Activated CD8-positive, alpha-beta T cell treated with anti-CD3 and anti-CD28 coated beads for 36 hours (primary cell): ENCODE measurements around the gene GRWD1. TPM values are rescaled to one million over a fixed set of nuclear protein-coding genes. Genes with fewer than 3 reads are reported as not detected.

Experiments used
- ATAC-seq: fragments of 200-7000 bp; cut with Tn5 transposase; one replicate; pipeline ENCODE4 v1.10.0; 2021; ENCODE audit warnings: mild to moderate bottlenecking, moderate library complexity
- CTCF ChIA-PET: fragments of 350-600 bp; sonication (Branson Sonifier 250); formaldehyde crosslinking; loops from one replicate; lab custom pipeline; 2021; ENCODE audit warnings: antibody characterized with exemption; lab: Charles Lee
- POLR2A ChIA-PET: fragments of 350-600 bp; sonication (Branson Sonifier 250); formaldehyde crosslinking; loops from one replicate; lab custom pipeline; 2021; ENCODE audit warnings: antibody characterized with exemption; lab: Charles Lee
- DNase-seq: peaks from one replicate; pipeline ENCODE4 v3.0.0-alpha.2; 2020
- H3K27ac Mint-ChIP-seq: one replicate; pipeline ENCODE4 v1.8.0; 2021; ENCODE audit warnings: mild to moderate bottlenecking, mixed read lengths
- H3K27me3 Mint-ChIP-seq: one replicate; pipeline ENCODE4 v1.8.0; 2021; ENCODE audit warnings: mixed read lengths
- H3K36me3 Mint-ChIP-seq: one replicate; pipeline ENCODE4 v1.8.0; 2021; ENCODE audit warnings: low read depth, mixed read lengths
- H3K4me1 Mint-ChIP-seq: one replicate; pipeline ENCODE4 v1.8.0; 2021; ENCODE audit warnings: low read depth, mixed read lengths
- H3K4me3 Mint-ChIP-seq: one replicate; pipeline ENCODE4 v1.8.0; 2021; ENCODE audit warnings: mild to moderate bottlenecking, moderate library complexity, mixed read lengths
- H3K9me3 Mint-ChIP-seq: one replicate; pipeline ENCODE4 v1.8.0; 2021; ENCODE audit warnings: mixed read lengths
- CTCF ChIP-seq: fragments of 200-600 bp; IDR thresholded peaks from one replicate; pipeline ENCODE4 v1.8.0; 2022; ENCODE audit warnings: antibody characterized with exemption, mild to moderate bottlenecking
- intact Hi-C: fragments of 100-400 bp; cut with micrococcal nuclease; formaldehyde crosslinking; loops from one replicate; pipeline ENCODE4 v1.10.0; 2022
- total RNA-seq, 2 experiments: library from RNA; stranded (reverse); gene quantifications; one replicate each; pipeline ENCODE4 v1.2.3, GENCODE V29; 2021

The GRWD1 gene
- total RNA-seq, 2 experiments from 2014 or later: 49.4 to 50.1 TPM

- Mint-ChIP-seq H3K4me3 (no peak overlapping the region), H3K4me1 (peaks cover 17% of the 10 kb centered on the region), H3K36me3 (peaks cover 7% of the 10 kb centered on the region), H3K9me3 (no peaks in the 10 kb centered on the region), H3K27me3 (no peaks in the 10 kb centered on the region), H3K27ac (no peak overlapping the region)
- TF ChIP-seq CTCF: no peak
- no peak for DNase-seq
- POLR2A ChIA-PET: interaction anchor here (1.0 kb wide), 2 partner anchors 9 to 13 kb away, joined by 3 read pairs; no protein-coding TSS in a partner anchor
- CTCF ChIA-PET: interaction anchor here (1.5 to 1.8 kb wide), 2 partner anchors 23 to 76 kb away, joined by 5 to 6 read pairs; partner anchors contain the start of gene KDELR1
- ATAC-seq: no peak
- intact Hi-C loops: loop anchor here (10.0 kb wide), 1 partner anchor 102 kb away; the partner anchor contains the start of genes SYNGR4 and TMEM143
Observed at GRCh38 chr19:48466561-48467325, 21.0 kb downstream of the GRWD1 start.

- intact Hi-C loops: loop anchor here (10.0 kb wide), 1 partner anchor 104 kb away; the partner anchor contains the start of genes SYNGR4 and TMEM143
Observed at GRCh38 chr19:48468772-48469288, 23.0 kb downstream of the GRWD1 start.

GRCh38 chr19:48469289-48469881, 23.6 kb downstream of the GRWD1 start, which contains the start of gene CYTH2:
Gene CYTH2, plus strand, starts transcription at chr19:48469369. Its CDS starts 139 bp downstream, at chr19:48469508.
- ChIA-PET CTCF (interaction anchor here (0.9 to 1.8 kb wide), 4 partner anchors 18 to 78 kb away, joined by 3 to 8 read pairs (median 4); partner anchors contain the start of gene KDELR1), POLR2A (interaction anchor here (1.1 kb wide), 1 partner anchor 11 kb away, joined by 4 read pairs; no protein-coding TSS in a partner anchor)
- Mint-ChIP-seq H3K9me3 (no peaks in the 10 kb centered on the region), H3K27ac (peak within 1 kb of the TSS; percentile 83), H3K4me1 (peaks cover 17% of the 10 kb centered on the region), H3K36me3 (peaks cover 5% of the 10 kb centered on the region), H3K4me3 (peak within 1 kb of the TSS; percentile 83), H3K27me3 (no peaks in the 10 kb centered on the region)
- intact Hi-C loops: loop anchor here (10.0 kb wide), 1 partner anchor 105 kb away; the partner anchor contains the start of genes SYNGR4 and TMEM143
- ATAC-seq (peak; percentile 10), DNase-seq (peak; percentile 83)
- TF ChIP-seq CTCF: no peak

More at GRCh38 chr19:48468772-48469288, 23.0 kb downstream of the GRWD1 start:
- peaks cover 4% of the 10 kb centered on the region for H3K36me3 Mint-ChIP-seq
- H3K27me3 Mint-ChIP-seq: no peaks in the 10 kb centered on the region
- peak; percentile 94 for ATAC-seq
- H3K9me3 Mint-ChIP-seq: no peaks in the 10 kb centered on the region
- peak overlapping the region; percentile 83 for H3K4me3 Mint-ChIP-seq
- H3K4me1 Mint-ChIP-seq: peaks cover 17% of the 10 kb centered on the region
- TF ChIP-seq CTCF: no peak
- CTCF ChIA-PET: interaction anchor here (1.8 kb wide), 1 partner anchor 78 kb away, joined by 6 read pairs; the partner anchor contains the start of gene KDELR1
- H3K27ac Mint-ChIP-seq: peak overlapping the region; percentile 83
- POLR2A ChIA-PET: interaction anchor here (1.0 kb wide), 1 partner anchor 140 kb away, joined by 3 read pairs; no protein-coding TSS in a partner anchor
- DNase-seq: peak; percentile 100

- TF ChIP-seq CTCF: no peak
- no peak for ATAC-seq
- CTCF ChIA-PET: interaction anchor here (0.9 to 1.8 kb wide), 5 partner anchors 18 to 114 kb away, joined by 3 to 8 read pairs (median 4); partner anchors contain the start of gene KDELR1
- Mint-ChIP-seq H3K36me3 (peaks cover 6% of the 10 kb centered on the region), H3K27ac (peak overlapping the region; percentile 66), H3K27me3 (no peaks in the 10 kb centered on the region), H3K4me1 (peaks cover 17% of the 10 kb centered on the region), H3K9me3 (no peaks in the 10 kb centered on the region), H3K4me3 (peak overlapping the region; percentile 83)
- no peak for DNase-seq
- intact Hi-C loops: loop anchor here (10.0 kb wide), 1 partner anchor 105 kb away; the partner anchor contains the start of genes SYNGR4 and TMEM143
- POLR2A ChIA-PET: interaction anchor here (1.1 to 1.3 kb wide), 3 partner anchors 10 to 75 kb away, joined by 3 to 4 read pairs (median 4); no protein-coding TSS in a partner anchor
Observed at GRCh38 chr19:48469934-48470680, 24.3 kb downstream of the GRWD1 start.
